ENCODE data around the gene PLLP. TPM values are rescaled to one million over a fixed set of nuclear protein-coding genes. Genes with fewer than 3 reads are reported as not detected.

Gene PLLP
- total and polyA plus RNA-seq, 9 of the 15 experiments (the other 6 are each of a cell fraction or from before 2014, with no cell fraction given), result 0.09 to 0.96 (median 0.27) TPM

DNA sequence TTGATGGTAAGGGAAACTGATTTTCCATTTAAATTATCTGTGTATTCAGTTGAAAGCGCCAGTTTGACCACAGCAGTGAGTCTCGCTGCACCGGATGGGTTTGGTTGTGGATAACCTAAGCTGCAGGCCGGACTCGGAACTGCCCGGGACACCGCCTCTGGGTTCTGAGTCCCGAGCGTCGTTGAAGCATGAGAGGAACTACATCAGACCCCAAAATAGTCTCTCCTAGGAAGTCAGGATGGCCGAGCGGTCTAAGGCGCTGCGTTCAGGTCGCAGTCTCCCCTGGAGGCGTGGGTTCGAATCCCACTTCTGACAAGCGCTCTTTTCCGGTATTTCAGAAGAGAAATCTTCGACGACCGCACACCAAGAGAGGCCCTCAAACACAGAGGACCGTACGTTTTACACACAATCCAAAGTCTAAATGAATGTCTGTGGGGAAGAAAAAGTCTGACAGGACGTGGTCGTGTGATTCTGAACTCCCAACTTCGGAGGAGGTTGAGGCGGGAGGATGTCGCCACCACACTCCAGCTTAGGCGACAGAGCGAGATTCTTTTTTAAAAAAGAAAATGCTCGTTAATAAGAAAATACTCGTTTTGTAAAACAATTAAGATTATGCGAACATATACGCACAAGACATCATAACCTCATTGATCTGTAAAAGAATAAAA is 15.4 kb upstream of the PLLP start (continued):
- TF ChIP-seq, protein P1, sequence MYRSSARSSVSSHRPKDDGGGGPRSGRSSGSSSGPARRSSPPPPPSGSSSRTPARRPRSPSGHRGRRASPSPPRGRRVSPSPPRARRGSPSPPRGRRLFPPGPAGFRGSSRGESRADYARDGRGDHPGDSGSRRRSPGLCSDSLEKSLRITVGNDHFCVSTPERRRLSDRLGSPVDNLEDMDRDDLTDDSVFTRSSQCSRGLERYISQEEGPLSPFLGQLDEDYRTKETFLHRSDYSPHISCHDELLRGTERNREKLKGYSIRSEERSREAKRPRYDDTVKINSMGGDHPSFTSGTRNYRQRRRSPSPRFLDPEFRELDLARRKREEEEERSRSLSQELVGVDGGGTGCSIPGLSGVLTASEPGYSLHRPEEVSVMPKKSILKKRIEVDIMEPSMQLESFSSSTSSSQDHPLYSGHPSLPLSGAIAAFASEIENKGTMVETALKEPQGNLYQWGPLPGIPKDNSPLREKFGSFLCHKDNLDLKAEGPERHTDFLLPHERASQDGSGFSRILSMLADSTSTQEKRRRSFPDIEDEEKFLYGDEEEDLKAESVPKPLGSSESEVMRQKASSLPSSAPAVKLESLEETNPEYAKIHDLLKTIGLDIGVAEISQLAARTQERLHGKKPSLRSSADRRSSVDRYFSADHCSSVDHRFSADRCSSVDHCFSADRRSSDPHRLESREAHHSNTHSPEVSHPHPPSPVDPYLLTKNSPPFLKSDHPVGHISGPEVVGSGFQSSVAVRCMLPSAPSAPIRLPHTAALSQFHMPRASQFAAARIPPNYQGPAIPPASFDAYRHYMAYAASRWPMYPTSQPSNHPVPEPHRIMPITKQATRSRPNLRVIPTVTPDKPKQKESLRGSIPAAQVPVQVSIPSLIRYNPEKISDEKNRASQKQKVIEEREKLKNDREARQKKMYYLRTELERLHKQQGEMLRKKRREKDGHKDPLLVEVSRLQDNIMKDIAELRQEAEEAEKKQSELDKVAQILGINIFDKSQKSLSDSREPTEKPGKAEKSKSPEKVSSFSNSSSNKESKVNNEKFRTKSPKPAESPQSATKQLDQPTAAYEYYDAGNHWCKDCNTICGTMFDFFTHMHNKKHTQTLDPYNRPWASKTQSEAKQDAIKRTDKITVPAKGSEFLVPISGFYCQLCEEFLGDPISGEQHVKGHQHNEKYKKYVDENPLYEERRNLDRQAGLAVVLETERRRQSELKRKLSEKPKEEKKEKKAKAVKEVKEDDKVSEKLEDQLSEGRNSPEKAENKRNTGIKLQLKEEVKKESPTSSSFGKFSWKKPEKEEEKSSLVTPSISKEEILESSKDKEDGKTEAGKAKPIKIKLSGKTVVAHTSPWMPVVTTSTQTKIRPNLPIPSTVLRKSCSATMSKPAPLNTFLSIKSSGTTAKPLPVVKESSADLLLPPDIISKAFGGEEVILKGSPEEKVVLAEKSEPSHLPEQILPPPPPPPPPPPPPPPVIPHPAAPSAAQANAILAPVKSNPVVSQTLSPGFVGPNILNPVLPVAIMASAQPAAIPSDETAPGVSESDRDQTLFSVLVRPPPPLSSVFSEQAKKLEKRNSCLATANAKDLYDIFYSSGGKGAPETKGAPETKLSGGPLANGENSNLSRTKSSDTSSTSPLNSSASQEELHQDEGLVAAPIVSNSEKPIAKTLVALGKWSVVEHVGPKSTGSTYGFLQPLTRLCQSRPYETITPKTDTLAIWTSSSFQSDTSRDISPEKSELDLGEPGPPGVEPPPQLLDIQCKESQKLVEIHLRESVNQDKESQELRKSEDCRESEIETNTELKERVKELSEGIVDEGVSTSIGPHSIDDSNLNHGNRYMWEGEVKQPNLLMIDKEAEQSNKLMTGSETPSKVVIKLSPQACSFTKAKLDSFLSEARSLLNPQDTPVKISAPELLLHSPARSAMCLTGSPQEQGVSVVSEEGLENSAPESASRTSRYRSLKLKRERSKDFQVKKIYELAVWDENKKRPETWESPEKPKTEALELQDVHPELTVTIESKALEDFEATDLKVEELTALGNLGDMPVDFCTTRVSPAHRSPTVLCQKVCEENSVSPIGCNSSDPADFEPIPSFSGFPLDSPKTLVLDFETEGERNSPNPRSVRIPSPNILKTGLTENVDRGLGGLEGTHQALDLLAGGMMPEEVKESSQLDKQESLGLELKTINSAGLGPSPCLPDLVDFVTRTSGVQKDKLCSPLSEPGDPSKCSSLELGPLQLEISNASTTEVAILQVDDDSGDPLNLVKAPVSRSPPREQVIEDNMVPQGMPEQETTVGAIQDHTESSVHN (IDR thresholded peaks at IDR 0.05; ENCODE audit: borderline replicate concordance in 1 of 2, low read depth in 1 of 2), result 0 out of 4 replicates have a peak, but pooled peaks of 1 of the 2 experiments have one; percentile 4
- no peak for TF ChIP-seq NFIX (CRISPR knock-in tag; IDR thresholded peaks at IDR 0.05; ENCODE audit: low read depth)
- TF ChIP-seq, protein P2, sequence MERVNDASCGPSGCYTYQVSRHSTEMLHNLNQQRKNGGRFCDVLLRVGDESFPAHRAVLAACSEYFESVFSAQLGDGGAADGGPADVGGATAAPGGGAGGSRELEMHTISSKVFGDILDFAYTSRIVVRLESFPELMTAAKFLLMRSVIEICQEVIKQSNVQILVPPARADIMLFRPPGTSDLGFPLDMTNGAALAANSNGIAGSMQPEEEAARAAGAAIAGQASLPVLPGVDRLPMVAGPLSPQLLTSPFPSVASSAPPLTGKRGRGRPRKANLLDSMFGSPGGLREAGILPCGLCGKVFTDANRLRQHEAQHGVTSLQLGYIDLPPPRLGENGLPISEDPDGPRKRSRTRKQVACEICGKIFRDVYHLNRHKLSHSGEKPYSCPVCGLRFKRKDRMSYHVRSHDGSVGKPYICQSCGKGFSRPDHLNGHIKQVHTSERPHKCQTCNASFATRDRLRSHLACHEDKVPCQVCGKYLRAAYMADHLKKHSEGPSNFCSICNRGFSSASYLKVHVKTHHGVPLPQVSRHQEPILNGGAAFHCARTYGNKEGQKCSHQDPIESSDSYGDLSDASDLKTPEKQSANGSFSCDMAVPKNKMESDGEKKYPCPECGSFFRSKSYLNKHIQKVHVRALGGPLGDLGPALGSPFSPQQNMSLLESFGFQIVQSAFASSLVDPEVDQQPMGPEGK (CRISPR knock-in tag; IDR thresholded peaks at IDR 0.05; ENCODE audit: borderline replicate concordance), result no peak
- TF ChIP-seq, protein P3, sequence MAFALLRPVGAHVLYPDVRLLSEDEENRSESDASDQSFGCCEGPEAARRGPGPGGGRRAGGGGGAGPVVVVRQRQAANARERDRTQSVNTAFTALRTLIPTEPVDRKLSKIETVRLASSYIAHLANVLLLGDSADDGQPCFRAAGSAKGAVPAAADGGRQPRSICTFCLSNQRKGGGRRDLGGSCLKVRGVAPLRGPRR (CRISPR knock-in tag; IDR thresholded peaks at IDR 0.05), result no peak
- TF ChIP-seq NEUROD1 (IDR thresholded peaks at IDR 0.05; ENCODE audit: borderline replicate concordance, low read depth, low read length, partially characterized antibody), result no peak
- peak; percentile 97; the same call in 1 of the 2 replicates for TF ChIP-seq NBN (IDR thresholded peaks at IDR 0.05; ENCODE audit: low read depth)
- TF ChIP-seq ZNF175 (CRISPR knock-in tag; IDR thresholded peaks at IDR 0.05; ENCODE audit: low read depth), result 0 out of 2 replicates have a peak, but pooled peaks have one; percentile 58
- TF ChIP-seq C11orf30 (IDR thresholded peaks at IDR 0.05; ENCODE audit: low read depth), result no peak
- TF ChIP-seq NCOA6 (IDR thresholded peaks at IDR 0.05), result peak; percentile 69; the same call in 1 of the 2 replicates
- TF ChIP-seq ZNF197 (CRISPR knock-in tag; IDR thresholded peaks at IDR 0.05; ENCODE audit: low read depth), result no peak
- peak; percentile 60 for TF ChIP-seq BCOR (IDR thresholded peaks at IDR 0.05)
- no peak for TF ChIP-seq ZNF408 (CRISPR knock-in tag; IDR thresholded peaks at IDR 0.05; ENCODE audit: low read depth)
- no peak for TF ChIP-seq ZNF507 (tag; conservative IDR thresholded peaks at IDR 0.05)

Data from K562 (cell line).